ENCODE results near the gene CEP112. TPM values are rescaled to one million over a fixed set of nuclear protein-coding genes. Genes with fewer than 3 reads are reported as not detected.

The CEP112 gene
- total and polyA plus RNA-seq, 9 of the 15 experiments (the other 6 are each of a cell fraction or from before 2014, with no cell fraction given), result 0.84 TPM; not detected in 8

- no peaks in the 10 kb centered on the region for H3K9me3 ChIP-seq (replicated peaks; ENCODE audit: control insufficient read depth, insufficient read depth, low read depth, low read length)
- POLR2A ChIA-PET, result interaction anchor here (0.6 to 1.0 kb wide), 2 partner anchors 19 to 975 kb away, joined by 3 to 4 read pairs; no protein-coding TSS in a partner anchor
- H3K9ac ChIP-seq (ENCODE audit: insufficient read depth in 1 of 2, low read depth in 2 of 2, low read length in 2 of 2), result peak overlapping the region in 1 of 2 experiments; percentile 89; a peak in 2 of 4 replicates
- H3K27ac ChIP-seq (ENCODE audit: extremely low read depth, low read depth, low read length), result no peak overlapping the region
- H4K20me1 ChIP-seq (replicated peaks; ENCODE audit: control insufficient read depth, insufficient read depth, low read length), result no peaks in the 10 kb centered on the region
- FAIRE-seq, result no peak
- no peak for DNase-seq (ENCODE audit: extremely low read depth in 1 of 4, low spot score in 3 of 4)
- peaks cover 3 to 14% of the 10 kb centered on the region in 2 experiments; a peak in 4 of 5 replicates for H3K27me3 ChIP-seq (ENCODE audit: control insufficient read depth in 2 of 2, insufficient read depth in 2 of 2, low read length in 2 of 2)
- peaks cover 8 to 12% of the 10 kb centered on the region in 2 experiments; a peak in 3 of 5 replicates for H3K4me1 ChIP-seq (replicated peaks in 1 of 2; ENCODE audit: control insufficient read depth in 2 of 2, insufficient read depth in 2 of 2, low read length in 2 of 2)
- 39% methylated on average over 16 of the region's 16 CpGs for WGBS (ENCODE audit: insufficient coverage, low coverage, missing lambda C conversion rate)
- intact Hi-C loops (cut with micrococcal nuclease) (no loop called here), in situ Hi-C loops (cut with MboI) (no loop called here)
- peak overlapping the region; percentile 83 for H2AFZ ChIP-seq (ENCODE audit: low read depth, low read length)
- ATAC-seq, result peak; percentile 19; the same call in 2 of the 3 replicates
- CTCF ChIA-PET (ENCODE audit: low intra/inter-chr PET ratio), result no interaction called here
- H3K36me3 ChIP-seq (ENCODE audit: control insufficient read depth, insufficient read depth, low read length), result no peaks in the 10 kb centered on the region
- no TSS peak for BruUV-seq (replicated peaks)
- TF ChIP-seq MBD2 (IDR thresholded peaks at IDR 0.05; ENCODE audit: borderline replicate concordance, low read depth) (no peak), ZNF707 (CRISPR knock-in tag; conservative IDR thresholded peaks at IDR 0.05) (no peak), ZNF41 (CRISPR knock-in tag; conservative IDR thresholded peaks at IDR 0.05) (no peak), SMARCA5 (IDR thresholded peaks at IDR 0.05) (no peak), MAFF (IDR thresholded peaks at IDR 0.05; ENCODE audit: low read length) (no peak)
- TF ChIP-seq, protein P1, sequence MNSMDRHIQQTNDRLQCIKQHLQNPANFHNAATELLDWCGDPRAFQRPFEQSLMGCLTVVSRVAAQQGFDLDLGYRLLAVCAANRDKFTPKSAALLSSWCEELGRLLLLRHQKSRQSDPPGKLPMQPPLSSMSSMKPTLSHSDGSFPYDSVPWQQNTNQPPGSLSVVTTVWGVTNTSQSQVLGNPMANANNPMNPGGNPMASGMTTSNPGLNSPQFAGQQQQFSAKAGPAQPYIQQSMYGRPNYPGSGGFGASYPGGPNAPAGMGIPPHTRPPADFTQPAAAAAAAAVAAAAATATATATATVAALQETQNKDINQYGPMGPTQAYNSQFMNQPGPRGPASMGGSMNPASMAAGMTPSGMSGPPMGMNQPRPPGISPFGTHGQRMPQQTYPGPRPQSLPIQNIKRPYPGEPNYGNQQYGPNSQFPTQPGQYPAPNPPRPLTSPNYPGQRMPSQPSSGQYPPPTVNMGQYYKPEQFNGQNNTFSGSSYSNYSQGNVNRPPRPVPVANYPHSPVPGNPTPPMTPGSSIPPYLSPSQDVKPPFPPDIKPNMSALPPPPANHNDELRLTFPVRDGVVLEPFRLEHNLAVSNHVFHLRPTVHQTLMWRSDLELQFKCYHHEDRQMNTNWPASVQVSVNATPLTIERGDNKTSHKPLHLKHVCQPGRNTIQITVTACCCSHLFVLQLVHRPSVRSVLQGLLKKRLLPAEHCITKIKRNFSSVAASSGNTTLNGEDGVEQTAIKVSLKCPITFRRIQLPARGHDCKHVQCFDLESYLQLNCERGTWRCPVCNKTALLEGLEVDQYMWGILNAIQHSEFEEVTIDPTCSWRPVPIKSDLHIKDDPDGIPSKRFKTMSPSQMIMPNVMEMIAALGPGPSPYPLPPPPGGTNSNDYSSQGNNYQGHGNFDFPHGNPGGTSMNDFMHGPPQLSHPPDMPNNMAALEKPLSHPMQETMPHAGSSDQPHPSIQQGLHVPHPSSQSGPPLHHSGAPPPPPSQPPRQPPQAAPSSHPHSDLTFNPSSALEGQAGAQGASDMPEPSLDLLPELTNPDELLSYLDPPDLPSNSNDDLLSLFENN (IDR thresholded peaks at IDR 0.05; ENCODE audit: low read depth in 2 of 2, low read length in 2 of 2), result no peak
- no peaks in the 10 kb centered on the region for H3K9me1 ChIP-seq (ENCODE audit: control insufficient read depth, insufficient read depth, low read length)
- H3K4me2 ChIP-seq (ENCODE audit: insufficient read depth, low read length), result peak overlapping the region; percentile 76
- H3K4me3 ChIP-seq, result peak overlapping the region; percentile 50
- no peaks in the 10 kb centered on the region for H3K79me2 ChIP-seq (ENCODE audit: control insufficient read depth, insufficient read depth, low read length)
These were observed 968 bp downstream of the CEP112 start for GRCh38 chr17:66190738-66191592.
